Lower leg skin (tissue), 4 donors: ENCODE results near the gene SLC15A1. TPM values are rescaled to one million over a fixed set of nuclear protein-coding genes. Genes with fewer than 3 reads are reported as not detected.
"Not testable (repeated sequence)": the region's sequence is repeated elsewhere in the genome, so short reads cannot be mapped to it uniquely, and the experiment has no call there.

Experiments used
- DNase-seq, 2 donors: peaks; one replicate each; pipeline ENCODE4 v3.0.0-alpha.2; 2019; ENCODE audit warnings: low spot score in 2 of 2
- H3K4me3 ChIP-seq: fragments of 200-600 bp; sonication (generic); 2 replicates; pipeline ENCODE4 v1.5.1; 2017; ENCODE audit warnings: mild to moderate bottlenecking, low read depth; ENCODE audit not compliant: poor library complexity, severe bottlenecking
- POLR2A ChIP-seq, 2 donors: fragments of 450-650 bp; IDR thresholded peaks; one replicate each; pipeline ENCODE4 v1.6.1; 2016 to 2017; ENCODE audit warnings: antibody characterized with exemption in 2 of 2, mild to moderate bottlenecking in 1 of 2, moderate library complexity in 1 of 2
- WGBS, 2 donors: methylation state at CpG; one replicate each; pipeline ENCODE4 v1.1.5; 2018; 5-methylcytosine and 5-hydroxymethylcytosine counted together
- intact Hi-C: fragments of 100-400 bp; cut with DNase I; formaldehyde crosslinking; loops from one replicate; pipeline ENCODE4 v1.15.0; 2023; ENCODE audit warnings: low total_unique reads
- total RNA-seq, 4 donors: library from RNA; depleted of rRNA; stranded (reverse); fragments of >200 nt; gene quantifications; one replicate each; pipeline ENCODE4 v1.1.0, GENCODE V29; 2016
- TF ChIP-seq, protein P1 (sequence below), 3 donors: fragments of 450-650 bp; IDR thresholded peaks; one replicate each; pipeline ENCODE4 v1.5.1; 2016; ENCODE audit warnings: antibody characterized with exemption in 3 of 3, mild to moderate bottlenecking in 3 of 3, moderate library complexity in 2 of 3

The SLC15A1 gene
- total RNA-seq, 4 donors from 2014 or later: 31.0 to 70.9 (median 40.1) TPM

DNA sequence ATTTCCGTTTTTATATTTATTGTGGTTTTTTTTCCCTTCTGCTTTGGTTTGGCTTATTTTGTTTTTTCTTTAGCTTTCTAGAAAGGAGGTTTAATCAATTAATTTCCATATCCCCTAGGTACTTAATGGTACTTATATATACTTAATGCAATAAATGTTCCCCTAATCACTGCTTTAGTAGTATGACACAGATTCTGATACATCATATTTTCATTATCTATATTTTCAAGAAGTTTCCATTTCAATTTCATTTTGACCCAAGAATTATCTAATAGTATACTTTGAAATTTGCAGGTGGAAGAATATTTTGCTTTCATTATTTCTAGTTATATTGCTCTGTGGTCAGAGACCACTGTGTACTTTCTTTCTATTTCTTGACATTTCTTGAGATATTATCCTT, 109.0 kb downstream of the SLC15A1 start:
- 72 to 78% methylated on average over 1 of the region's 1 CpG for WGBS, 2 donors
- no peak for DNase-seq
- TF ChIP-seq POLR2A (IDR thresholded peaks at IDR 0.05): no peak
- H3K4me3 ChIP-seq: no peak overlapping the region
- intact Hi-C loops: no loop called here

DNA sequence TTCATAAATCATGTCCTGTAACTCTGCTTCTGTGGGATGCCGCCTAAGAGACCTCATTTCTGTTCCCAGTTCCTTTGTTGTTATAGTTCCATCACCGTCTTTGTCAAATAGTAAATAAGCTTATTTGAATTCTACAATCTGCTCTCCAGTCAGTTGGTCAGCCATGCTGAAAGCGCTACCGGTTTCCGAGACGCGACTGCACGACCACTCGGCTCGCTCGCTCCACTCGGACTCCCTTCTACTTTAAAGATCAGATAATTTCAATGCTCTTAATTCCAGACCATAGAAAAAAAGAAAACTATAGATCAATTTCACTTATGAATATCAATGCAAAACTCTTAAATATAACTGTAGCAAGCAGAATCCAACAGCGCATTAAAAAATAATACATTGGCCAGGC, 111.4 kb downstream of the SLC15A1 start:
- intact Hi-C loops: no loop called here
- WGBS, 2 donors: 92 to 93% methylated on average over 13 of the region's 13 CpGs
- DNase-seq: peak in 1 of 2 donors; percentile 81
- no peak for TF ChIP-seq POLR2A (IDR thresholded peaks at IDR 0.05)
- TF ChIP-seq, protein P1, sequence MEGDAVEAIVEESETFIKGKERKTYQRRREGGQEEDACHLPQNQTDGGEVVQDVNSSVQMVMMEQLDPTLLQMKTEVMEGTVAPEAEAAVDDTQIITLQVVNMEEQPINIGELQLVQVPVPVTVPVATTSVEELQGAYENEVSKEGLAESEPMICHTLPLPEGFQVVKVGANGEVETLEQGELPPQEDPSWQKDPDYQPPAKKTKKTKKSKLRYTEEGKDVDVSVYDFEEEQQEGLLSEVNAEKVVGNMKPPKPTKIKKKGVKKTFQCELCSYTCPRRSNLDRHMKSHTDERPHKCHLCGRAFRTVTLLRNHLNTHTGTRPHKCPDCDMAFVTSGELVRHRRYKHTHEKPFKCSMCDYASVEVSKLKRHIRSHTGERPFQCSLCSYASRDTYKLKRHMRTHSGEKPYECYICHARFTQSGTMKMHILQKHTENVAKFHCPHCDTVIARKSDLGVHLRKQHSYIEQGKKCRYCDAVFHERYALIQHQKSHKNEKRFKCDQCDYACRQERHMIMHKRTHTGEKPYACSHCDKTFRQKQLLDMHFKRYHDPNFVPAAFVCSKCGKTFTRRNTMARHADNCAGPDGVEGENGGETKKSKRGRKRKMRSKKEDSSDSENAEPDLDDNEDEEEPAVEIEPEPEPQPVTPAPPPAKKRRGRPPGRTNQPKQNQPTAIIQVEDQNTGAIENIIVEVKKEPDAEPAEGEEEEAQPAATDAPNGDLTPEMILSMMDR (IDR thresholded peaks at IDR 0.05): no peak
- H3K4me3 ChIP-seq: no peak overlapping the region

DNA sequence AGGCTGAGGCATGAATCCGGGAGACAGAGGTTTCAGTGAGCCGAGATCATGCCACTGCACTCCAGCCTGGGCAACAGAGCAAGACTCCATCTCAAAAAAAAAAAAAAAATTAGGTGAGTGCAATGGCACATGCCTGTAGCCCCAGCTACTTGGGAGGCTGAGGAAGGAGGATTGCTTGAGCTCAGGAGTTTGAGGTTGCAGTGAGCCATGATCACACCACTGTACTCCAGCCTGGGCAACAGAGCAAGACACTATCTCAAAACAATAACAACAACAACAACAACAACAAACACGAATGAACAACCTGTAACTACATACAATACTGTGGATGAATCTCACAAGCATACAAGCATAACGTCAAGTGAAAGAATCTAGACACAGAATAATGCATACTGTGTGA, 112.7 kb downstream of the SLC15A1 start:
- intact Hi-C loops, H3K4me3 ChIP-seq: not testable (repeated sequence)
- 83 to 95% methylated on average over 4 of the region's 4 CpGs for WGBS, 2 donors
- peak in 1 of 2 donors; percentile 25 for DNase-seq

DNA sequence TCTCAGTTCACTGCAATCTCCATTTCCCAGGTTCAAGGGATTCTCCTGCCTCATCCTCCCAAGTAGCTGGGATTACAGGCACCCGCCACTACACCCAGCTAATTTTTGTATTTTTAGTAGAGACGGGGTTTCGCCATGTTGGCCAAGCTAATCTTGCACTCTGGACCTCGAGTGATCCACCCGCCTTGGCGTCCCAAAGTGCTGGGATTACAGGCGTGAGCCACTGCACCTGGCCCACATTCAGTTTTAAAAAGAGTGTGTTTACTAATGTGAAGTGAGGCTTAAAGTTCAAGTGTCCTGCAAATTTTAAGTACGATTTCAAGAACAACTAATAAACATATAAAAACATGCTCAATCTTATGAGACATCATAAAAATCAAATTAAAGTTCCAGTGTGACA, 114.1 kb downstream of the SLC15A1 start:
- intact Hi-C loops, H3K4me3 ChIP-seq: not testable (repeated sequence)
- peak in 1 of 2 donors; percentile 50 for DNase-seq
- WGBS, 2 donors: 91 to 96% methylated on average over 8 of the region's 8 CpGs

Other genes with a start within 250 kb of the SLC15A1 start
- gene STK24, start 175.6 kb downstream of the SLC15A1 start, total RNA-seq: 100 to 1,000 TPM; 212 to 281 (median 266) TPM
- gene DOCK9, start 225.4 kb upstream of the SLC15A1 start, total RNA-seq: 100 to 1,000 TPM; 189 to 292 (median 271) TPM